Activated CD4-positive, alpha-beta T cell treated with anti-CD3 and anti-CD28 coated beads, Interleukin-2, Interleukin-4, amounts not matched to agents 100 ng/mL and 50 ng/mL, durations not matched to agents 16 hours and 8 hours (primary cell): ENCODE results near the gene NOD2.

Source experiments
- DNase-seq: peaks from one replicate; pipeline ENCODE4 v3.0.0-alpha.2; 2020; ENCODE audit warnings: low spot score

Gene NOD2

GRCh38 chr16:50670476-50670875, 22.9 kb upstream of the NOD2 start:
- no peak for DNase-seq

GRCh38 chr16:50671644-50672260, 21.7 kb upstream of the NOD2 start:
- DNase-seq = peak; percentile 59

DNA sequence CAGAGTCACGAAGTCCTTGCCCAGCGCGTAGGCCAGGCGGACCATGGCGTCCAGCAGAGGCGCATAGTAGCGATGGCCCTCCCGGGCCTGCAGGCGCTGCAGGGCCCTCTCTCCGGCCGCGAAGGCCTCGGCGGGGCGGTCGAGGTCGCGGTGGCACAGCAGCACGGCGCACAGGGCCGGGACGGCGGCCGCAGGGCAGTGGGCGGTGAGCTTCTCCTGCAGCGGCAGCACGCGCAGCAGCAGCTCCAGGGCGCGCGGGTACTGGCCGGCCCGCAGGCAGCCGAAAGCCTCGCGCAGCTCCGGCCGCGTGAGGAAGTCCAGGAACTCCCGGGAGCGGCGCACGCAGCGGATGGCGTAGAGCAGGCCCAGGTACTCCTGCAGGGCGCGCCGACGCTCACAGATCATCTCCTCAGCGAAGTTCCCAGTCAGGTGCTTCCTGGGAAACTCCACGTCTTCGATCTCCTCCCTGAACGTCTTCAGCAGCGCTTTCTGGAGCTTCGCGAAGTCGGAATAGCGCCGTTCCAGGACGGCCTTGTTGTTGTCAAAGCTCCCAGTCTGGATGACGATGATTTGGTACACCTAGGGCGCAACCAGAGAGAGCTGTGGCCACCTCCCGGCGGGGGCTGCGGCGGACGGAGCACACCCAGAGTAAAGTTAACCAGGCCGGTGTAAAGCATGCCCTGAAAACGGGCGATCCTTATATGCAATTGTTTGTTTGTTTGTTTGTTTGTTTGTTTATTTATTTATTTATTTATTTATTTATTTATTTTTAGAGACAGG, 19.7 kb upstream of the NOD2 start:
- no peak for DNase-seq

DNA sequence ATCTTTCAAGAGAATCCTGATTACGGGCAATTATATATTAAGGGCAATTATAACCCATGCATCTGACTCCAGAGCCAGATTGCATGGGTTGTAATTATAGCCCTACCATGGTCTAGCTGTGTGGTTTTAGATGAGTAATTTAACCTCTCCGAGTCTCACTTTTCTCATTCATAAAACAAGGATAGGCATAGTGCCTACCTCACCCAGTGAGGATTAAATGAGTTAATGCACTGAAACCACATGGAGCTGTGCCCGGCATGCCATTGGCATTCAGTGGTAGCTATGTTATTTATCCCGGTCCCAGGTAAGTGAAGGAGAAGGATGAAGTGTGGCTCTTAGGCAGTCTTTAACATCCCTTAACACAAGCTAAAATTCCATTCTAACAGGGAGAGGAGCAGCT, 18.6 kb upstream of the NOD2 start:
- DNase-seq = no peak

DNA sequence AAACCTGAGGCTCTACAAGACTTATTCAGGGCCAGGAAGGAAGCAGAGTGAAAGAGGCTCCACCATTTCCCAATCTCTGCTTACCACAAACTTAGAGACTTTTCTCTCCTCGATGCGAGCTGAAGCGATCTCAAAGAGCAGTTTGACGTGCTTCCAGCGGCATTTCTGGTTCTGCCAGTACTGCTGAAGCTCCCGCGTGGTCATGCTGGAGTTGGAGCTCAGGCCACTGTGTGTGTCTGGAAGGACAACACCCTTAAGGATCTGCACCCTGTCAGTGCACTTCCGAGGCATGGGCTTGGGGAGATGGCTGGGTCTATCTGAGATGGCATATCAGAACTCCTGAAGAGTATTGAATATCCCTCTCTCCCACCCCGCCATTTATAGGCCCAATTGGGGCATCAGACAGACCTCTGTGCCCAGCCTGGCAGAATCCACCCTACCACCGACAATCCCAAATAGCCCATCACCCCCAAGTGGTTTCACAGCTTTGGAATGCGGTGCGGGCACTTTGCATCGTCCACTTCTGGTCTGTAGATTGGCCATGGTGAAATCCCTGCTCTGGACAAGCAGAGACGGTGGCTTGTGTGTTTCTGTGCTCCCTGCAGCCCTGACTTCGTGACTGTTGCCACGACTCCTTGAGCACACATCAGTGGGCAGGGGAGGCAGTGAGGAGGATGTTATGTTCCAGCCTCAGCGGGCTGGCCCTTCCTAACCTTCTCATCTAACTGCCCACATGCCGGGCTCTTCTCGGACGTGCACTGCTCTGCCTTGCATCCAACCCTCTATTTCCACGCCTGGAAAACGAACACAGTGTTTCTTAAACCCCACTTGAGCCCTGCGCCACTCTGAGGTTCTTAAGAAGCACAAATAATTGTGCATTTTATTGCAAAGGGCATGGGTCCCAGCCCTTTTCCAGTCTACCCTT, 17.5 kb upstream of the NOD2 start:
- DNase-seq = no peak

GRCh38 chr16:50676684-50677225, 16.7 kb upstream of the NOD2 start:
- no peak for DNase-seq

GRCh38 chr16:50677351-50677750, 16.1 kb upstream of the NOD2 start:
- DNase-seq = no peak

- no peak for DNase-seq
Measured at GRCh38 chr16:50678531-50678930, 14.9 kb upstream of the NOD2 start.

DNA sequence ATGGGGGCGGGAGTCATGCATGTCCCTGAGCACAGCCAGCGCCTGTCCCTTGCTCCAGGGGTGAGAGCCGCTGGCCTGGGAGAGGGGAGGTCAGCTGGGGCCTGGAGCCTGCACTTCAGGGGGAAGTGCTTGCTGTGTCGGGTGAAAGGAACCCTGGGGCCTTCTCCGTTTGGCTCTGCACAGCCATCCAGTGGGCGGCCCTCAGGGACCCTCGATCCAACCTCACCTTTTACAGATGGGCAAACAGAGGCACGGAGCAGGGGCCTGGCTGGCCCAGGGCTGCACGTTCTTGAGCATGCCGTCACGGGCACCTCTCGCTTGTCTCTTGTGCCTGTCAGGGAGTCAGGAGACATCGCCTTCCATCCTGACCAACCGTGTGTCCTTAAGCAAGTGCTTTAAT, 14.1 kb upstream of the NOD2 start:
- DNase-seq = no peak

GRCh38 chr16:50679676-50680555, 13.5 kb upstream of the NOD2 start:
- no peak for DNase-seq

DNA sequence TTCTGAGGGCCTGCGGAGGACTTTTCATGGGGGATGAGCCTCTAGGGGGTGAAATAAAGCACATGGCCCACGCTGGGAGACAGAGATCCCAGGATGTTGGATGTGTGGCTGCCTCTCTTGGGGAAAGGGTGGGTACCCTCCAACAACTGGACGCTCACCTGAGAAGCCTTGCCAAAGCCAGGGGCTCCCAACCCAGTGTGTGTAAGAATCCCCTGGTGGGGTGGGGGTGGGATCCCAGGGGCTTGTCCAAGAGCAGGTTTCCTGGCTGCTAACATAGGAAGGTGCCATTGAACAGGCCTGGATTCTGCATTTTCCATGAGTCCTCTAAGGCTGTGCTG, 12.9 kb upstream of the NOD2 start:
- no peak for DNase-seq

GRCh38 chr16:50681021-50681885, 12.2 kb upstream of the NOD2 start, which contains the start of gene SNX20:
Gene SNX20, minus strand, starts transcription at chr16:50681312. Its CDS starts 3,786 bp downstream, at chr16:50677526.
- peak; percentile 82 for DNase-seq

DNA sequence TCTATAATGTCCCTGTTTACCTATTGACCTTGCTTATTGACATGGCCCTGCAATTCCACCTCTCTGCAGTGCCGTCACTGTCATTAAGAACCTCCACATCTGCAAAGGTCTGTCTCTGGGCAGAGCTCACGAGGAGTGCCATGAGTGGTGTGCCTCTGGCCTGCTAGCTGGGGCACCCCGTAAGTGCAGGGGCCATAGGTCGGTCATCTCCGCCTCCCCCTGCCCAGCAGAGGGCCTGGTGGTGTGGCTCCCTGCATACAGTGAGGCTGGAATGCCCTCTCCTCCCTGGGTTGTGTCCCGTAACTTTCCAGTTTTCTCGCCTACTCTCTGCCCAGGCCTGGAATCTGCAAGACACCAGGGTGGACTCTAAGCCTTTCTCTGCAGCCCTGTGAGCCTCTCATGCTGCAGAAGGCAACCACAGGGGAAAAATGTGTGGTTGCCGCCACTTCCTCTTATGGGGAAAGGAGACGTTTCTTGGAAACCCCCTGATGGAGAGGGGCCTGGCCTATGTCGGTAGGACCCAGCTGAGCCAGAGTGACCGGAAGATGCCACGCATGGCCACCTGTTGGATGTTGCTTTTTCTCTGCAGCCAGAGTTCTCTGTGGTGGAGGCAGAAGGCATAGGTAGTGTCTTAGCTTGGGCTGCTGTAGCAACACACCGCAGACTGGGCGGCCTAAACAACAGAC, 9.6 kb upstream of the NOD2 start:
- DNase-seq = peak; percentile 77

- peak; percentile 64 for DNase-seq
Measured at GRCh38 chr16:50684823-50685461, 8.5 kb upstream of the NOD2 start.

DNA sequence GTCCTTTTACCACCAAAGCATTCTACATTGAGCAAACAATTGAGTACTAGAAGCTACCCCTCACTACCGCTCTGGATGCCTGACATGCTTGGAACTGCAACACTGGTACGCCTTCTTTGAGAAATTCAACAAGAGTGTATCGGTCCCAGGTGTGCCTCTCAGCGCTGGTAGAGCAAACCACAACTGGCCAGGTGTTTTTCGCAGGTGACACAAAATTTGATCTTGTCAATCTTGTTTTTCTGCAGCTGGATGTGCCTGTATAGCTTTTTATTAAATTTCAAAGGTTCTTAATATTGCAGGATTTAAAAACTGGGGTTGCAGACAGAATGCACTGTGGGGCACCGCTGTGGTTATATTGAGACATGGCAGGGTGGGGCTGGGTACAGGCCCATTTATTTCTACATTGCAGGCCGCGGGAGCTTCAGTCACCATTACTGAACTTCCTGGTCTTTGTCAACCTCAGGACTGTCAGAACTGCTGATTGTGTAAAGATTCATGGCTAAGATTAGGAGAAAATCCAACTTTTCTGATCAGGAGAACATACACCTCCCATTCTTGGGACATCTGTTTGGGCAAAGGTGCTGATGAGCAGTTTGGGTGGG, 7.8 kb upstream of the NOD2 start:
- no peak for DNase-seq

DNA sequence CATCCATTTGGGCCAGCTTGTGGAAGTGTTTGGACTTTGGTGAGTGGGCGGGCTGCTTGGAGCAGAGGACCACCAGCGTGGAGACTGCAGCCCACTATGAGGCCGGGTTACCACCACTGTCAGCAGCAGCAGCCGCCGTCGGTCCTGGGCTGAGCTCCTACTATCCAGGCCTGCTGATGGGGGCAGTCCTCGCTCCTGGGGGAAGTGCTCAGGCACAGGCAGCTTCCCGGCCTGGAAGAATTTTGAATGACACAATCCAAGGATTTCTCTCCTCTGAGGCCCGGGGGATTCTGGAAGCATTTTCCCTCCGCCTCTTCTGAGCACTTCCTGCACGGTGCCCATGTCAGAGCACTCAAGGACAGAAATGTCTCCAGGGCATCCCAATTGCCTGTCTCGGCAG, 5.3 kb upstream of the NOD2 start:
- DNase-seq = no peak

GRCh38 chr16:50688867-50689266, 4.5 kb upstream of the NOD2 start:
- no peak for DNase-seq

- no peak for DNase-seq
Measured at GRCh38 chr16:50690177-50690576, 3.2 kb upstream of the NOD2 start.

DNA sequence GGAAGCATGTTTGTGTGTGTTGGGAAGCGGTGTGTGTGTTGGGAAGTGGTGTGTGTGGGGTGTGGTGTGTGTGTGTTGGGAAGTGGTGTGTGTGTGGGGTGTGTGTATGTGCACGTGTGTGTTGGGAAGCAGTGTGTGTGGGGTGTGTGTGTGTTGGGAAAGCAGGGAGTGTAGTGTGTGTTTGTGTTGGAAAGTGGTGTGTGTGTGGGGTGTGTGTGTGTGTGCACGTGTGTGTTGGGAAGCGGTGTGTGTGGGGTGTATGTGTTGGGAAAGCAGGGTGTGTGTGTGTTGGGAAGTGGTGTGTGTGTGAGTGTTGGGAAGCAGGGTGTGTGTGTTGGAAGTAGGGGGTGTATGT, 785 bp upstream of the NOD2 start:
- no peak for DNase-seq
